Activated naive CD8-positive, alpha-beta T cell treated with anti-CD3 and anti-CD28 coated beads, Interleukin-2, amount 10 ng/mL, durations not matched to agents 7 days and 5 days (primary cell): ENCODE results near the gene ADGRG6. TPM values are rescaled to one million over a fixed set of nuclear protein-coding genes. Genes with fewer than 3 reads are reported as not detected.

Experiments used
- ATAC-seq: fragments of 150-1000 bp; cut with Tn5 transposase; one replicate; pipeline ENCODE4 v1.10.0; 2021; ENCODE audit warnings: low read depth, moderate library complexity
- POLR2A ChIA-PET: fragments of 350-600 bp; sonication (Branson Sonifier 250); formaldehyde crosslinking; loops from one replicate; lab custom pipeline; 2021; ENCODE audit warnings: antibody characterized with exemption; lab: Charles Lee
- DNase-seq: peaks from one replicate; pipeline ENCODE4 v3.0.0; 2021
- H3K27ac Mint-ChIP-seq: one replicate; pipeline ENCODE4 v1.8.0; 2022; ENCODE audit warnings: mild to moderate bottlenecking, mixed read lengths
- H3K27me3 Mint-ChIP-seq: one replicate; pipeline ENCODE4 v1.8.0; 2022; ENCODE audit warnings: mild to moderate bottlenecking, moderate library complexity, mixed read lengths
- H3K36me3 Mint-ChIP-seq: one replicate; pipeline ENCODE4 v1.8.0; 2021; ENCODE audit warnings: mild to moderate bottlenecking, mixed read lengths
- H3K4me1 Mint-ChIP-seq: one replicate; pipeline ENCODE4 v1.8.0; 2021; ENCODE audit warnings: mixed read lengths
- H3K4me3 Mint-ChIP-seq: one replicate; pipeline ENCODE4 v1.8.0; 2022; ENCODE audit warnings: mild to moderate bottlenecking, moderate library complexity, mixed read lengths
- H3K9me3 Mint-ChIP-seq: one replicate; pipeline ENCODE4 v1.8.0; 2021; ENCODE audit warnings: mixed read lengths
- total RNA-seq, 2 experiments: library from RNA; stranded (reverse); gene quantifications; one replicate each; pipeline ENCODE4 v1.2.3, GENCODE V29; 2021

Gene ADGRG6
- total RNA-seq: 1 to 10 TPM in 1 of 2 experiments, under 1 TPM in 1; 0.91 to 1.2 TPM

DNA sequence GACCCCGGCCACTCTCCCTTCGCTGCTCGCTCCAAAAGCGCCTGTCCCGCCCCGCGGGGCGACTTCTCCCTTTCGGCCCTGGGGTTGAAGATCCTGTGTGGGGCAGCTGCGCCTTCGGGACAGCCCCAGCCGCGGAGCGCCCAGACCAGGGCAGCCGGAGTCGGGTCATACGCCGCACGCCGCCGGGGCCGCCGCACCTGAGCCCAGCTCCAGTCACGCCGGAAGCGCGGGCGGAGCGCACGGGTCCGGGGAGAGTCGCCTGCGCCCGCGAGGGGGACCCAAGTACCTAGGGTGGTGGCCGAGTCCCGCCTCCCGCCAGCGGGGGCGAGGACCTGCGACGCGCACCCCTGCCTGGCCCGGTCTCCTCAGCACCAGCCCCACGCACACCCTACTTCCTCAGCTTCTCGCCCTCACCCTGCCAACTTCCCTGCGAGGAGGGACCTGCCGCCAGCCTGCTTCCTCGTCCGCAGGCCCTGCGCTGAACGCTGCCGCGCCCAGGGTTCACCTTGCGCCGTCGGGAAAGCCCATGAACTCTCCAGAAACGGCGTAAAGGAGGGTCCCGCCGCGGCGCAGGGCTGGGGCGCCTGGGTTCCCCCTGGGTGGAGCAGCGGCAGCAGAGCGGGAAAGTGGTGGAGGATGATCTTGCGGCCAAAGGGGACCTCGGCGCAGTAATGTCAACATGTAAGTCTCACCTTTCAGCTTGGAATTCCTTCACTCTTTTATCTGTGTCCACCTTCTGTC, at the start of gene ADGRG6:
Gene ADGRG6, plus strand, starts transcription at position 357 of the 741 bp plus-strand sequence. Its CDS starts 323 bp downstream, at position 680.
- peak; percentile 86 for ATAC-seq
- peak within 1 kb of the TSS; percentile 14 for H3K27ac Mint-ChIP-seq

DNA sequence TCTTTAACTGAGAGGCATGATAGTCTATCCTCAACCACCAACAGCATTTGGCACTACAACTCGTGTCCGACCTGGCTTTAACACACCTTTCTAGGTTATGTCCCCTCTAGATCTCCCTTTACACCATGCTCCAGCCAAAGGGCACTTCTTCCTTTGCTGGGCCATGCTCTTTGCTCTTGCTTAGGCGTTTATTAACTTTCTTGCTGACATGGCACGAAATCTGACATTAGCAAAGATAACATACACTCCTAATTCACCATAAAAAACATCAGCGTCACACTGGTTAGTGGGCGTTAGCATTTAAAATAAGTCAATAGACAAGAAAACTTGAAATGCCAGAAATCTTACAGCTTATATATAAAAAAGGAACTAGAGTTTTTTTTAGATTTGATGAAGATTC, 47.3 kb upstream of the ADGRG6 start:
- Mint-ChIP-seq H3K36me3 (no peaks in the 10 kb centered on the region), H3K4me3 (no peak overlapping the region), H3K4me1 (peaks cover 2% of the 10 kb centered on the region), H3K9me3 (no peaks in the 10 kb centered on the region), H3K27ac (no peak overlapping the region), H3K27me3 (no peaks in the 10 kb centered on the region)
- DNase-seq: no peak
- POLR2A ChIA-PET: no interaction called here
- ATAC-seq: no peak

More for the DNA sequence above, at the start of gene ADGRG6:
- POLR2A ChIA-PET: interaction anchor here (0.8 kb wide), 1 partner anchor 69 kb away, joined by 3 read pairs; no protein-coding TSS in a partner anchor
- peak; percentile 74 for DNase-seq
- H3K4me3 Mint-ChIP-seq: peak within 1 kb of the TSS; percentile 86
- H3K27me3 Mint-ChIP-seq: peaks cover 21% of the 10 kb centered on the region
- no peaks in the 10 kb centered on the region for H3K9me3 Mint-ChIP-seq
- peaks cover 5% of the 10 kb centered on the region for H3K4me1 Mint-ChIP-seq
- H3K36me3 Mint-ChIP-seq: no peaks in the 10 kb centered on the region

DNA sequence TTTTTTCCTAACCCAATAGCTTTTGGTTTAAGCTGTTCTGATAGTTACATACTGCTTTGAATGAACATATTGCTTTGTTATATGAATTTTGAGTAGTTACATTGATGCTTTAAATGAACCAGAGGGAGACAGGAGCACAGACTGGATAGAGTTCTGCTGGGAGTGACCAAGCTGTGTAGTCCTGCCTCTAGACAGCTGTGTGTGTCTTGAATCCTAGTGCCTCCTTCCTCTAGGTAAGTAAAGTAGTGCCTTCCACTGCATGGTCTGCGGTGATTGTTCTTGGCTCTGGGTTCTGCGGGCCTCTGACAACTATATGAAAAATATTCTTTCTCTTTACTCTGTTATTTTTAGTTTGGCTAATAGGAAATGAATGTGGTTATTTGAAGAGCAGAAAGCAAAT, 46.0 kb upstream of the ADGRG6 start:
- DNase-seq (no peak), ATAC-seq (no peak)
- Mint-ChIP-seq H3K27me3 (no peaks in the 10 kb centered on the region), H3K4me1 (peaks cover 2% of the 10 kb centered on the region), H3K36me3 (peaks cover 1% of the 10 kb centered on the region), H3K9me3 (no peaks in the 10 kb centered on the region), H3K27ac (no peak overlapping the region), H3K4me3 (no peak overlapping the region)
- POLR2A ChIA-PET: no interaction called here

DNA sequence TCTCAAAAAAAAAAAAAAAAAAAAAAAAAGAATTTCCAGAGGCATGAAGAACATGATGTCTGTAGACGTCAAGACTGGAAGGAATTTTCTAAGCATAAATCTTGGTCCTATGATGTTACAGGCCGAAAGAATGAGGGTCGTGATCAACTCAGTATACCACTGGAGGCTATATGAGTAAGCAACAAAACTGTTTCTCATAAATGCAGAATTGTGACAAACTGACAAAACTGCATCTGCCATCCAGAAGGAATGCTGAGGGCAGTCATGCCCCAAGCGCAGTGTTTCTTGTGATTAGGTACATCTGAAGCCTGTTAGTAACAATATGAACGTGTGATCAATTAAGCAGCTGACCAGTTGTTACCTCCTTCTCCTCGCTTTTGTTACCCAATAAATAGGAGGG, 43.5 kb upstream of the ADGRG6 start:
- peaks cover 1% of the 10 kb centered on the region for H3K36me3 Mint-ChIP-seq
- ATAC-seq: no peak
- POLR2A ChIA-PET: no interaction called here
- DNase-seq: no peak
- H3K9me3 Mint-ChIP-seq: no peaks in the 10 kb centered on the region
- no peak overlapping the region for H3K27ac Mint-ChIP-seq
- peaks cover 2% of the 10 kb centered on the region for H3K4me1 Mint-ChIP-seq
- no peaks in the 10 kb centered on the region for H3K27me3 Mint-ChIP-seq
- H3K4me3 Mint-ChIP-seq: no peak overlapping the region

- Mint-ChIP-seq H3K27ac (no peak overlapping the region), H3K4me3 (no peak overlapping the region), H3K4me1 (peaks cover 2% of the 10 kb centered on the region), H3K9me3 (no peaks in the 10 kb centered on the region), H3K36me3 (peaks cover 1% of the 10 kb centered on the region), H3K27me3 (no peaks in the 10 kb centered on the region)
- ATAC-seq (no peak), DNase-seq (no peak)
- POLR2A ChIA-PET: no interaction called here
These were observed 43.0 kb upstream of the ADGRG6 start for GRCh38 chr6:142258757-142259156.

DNA sequence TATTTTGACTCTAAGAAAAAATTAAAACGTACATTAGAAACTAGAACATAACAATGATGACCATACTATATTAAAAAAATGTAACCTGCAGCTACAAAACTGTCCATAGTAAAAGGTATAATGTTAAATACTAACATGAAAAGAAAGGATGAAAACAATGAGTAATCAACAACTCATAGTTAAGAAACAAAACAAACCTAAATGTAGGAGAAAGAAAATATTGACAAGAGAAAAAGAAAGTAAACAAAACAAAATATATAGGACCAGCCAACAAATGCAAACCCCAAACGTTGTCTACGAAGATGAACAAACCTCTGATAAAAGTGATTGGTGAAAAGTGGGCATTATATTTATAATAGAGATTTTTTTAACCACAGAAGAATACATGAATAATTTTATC, 41.1 kb upstream of the ADGRG6 start:
- peaks cover 1% of the 10 kb centered on the region for H3K36me3 Mint-ChIP-seq
- H3K9me3 Mint-ChIP-seq: no peaks in the 10 kb centered on the region
- peaks cover 3% of the 10 kb centered on the region for H3K27me3 Mint-ChIP-seq
- H3K27ac Mint-ChIP-seq: no peak overlapping the region
- ATAC-seq (no peak), DNase-seq (no peak)
- H3K4me1 Mint-ChIP-seq: peaks cover 1% of the 10 kb centered on the region
- no peak overlapping the region for H3K4me3 Mint-ChIP-seq
- POLR2A ChIA-PET: no interaction called here

GRCh38 chr6:142262231-142262630, 39.6 kb upstream of the ADGRG6 start:
- Mint-ChIP-seq H3K36me3 (peaks cover 1% of the 10 kb centered on the region), H3K27me3 (peaks cover 3% of the 10 kb centered on the region), H3K4me3 (no peak overlapping the region), H3K27ac (no peak overlapping the region), H3K9me3 (no peaks in the 10 kb centered on the region), H3K4me1 (no peaks in the 10 kb centered on the region)
- no peak for ATAC-seq
- POLR2A ChIA-PET: no interaction called here
- DNase-seq: no peak

GRCh38 chr6:142265476-142265875, 36.3 kb upstream of the ADGRG6 start:
- peaks cover 5% of the 10 kb centered on the region for H3K27me3 Mint-ChIP-seq
- DNase-seq: no peak
- no peaks in the 10 kb centered on the region for H3K4me1 Mint-ChIP-seq
- POLR2A ChIA-PET: no interaction called here
- no peak for ATAC-seq
- no peak overlapping the region for H3K27ac Mint-ChIP-seq
- peaks cover 1% of the 10 kb centered on the region for H3K36me3 Mint-ChIP-seq
- no peak overlapping the region for H3K4me3 Mint-ChIP-seq
- H3K9me3 Mint-ChIP-seq: no peaks in the 10 kb centered on the region

GRCh38 chr6:142266060-142266459, 35.7 kb upstream of the ADGRG6 start:
- Mint-ChIP-seq H3K4me1 (no peaks in the 10 kb centered on the region), H3K36me3 (no peaks in the 10 kb centered on the region), H3K27me3 (peaks cover 6% of the 10 kb centered on the region), H3K9me3 (no peaks in the 10 kb centered on the region), H3K27ac (no peak overlapping the region), H3K4me3 (no peak overlapping the region)
- no peak for ATAC-seq
- POLR2A ChIA-PET: no interaction called here
- no peak for DNase-seq

- DNase-seq (no peak), ATAC-seq (no peak)
- no peak overlapping the region for H3K4me3 Mint-ChIP-seq
- POLR2A ChIA-PET: no interaction called here
- H3K27me3 Mint-ChIP-seq: peaks cover 13% of the 10 kb centered on the region
- no peaks in the 10 kb centered on the region for H3K9me3 Mint-ChIP-seq
- no peaks in the 10 kb centered on the region for H3K4me1 Mint-ChIP-seq
- H3K27ac Mint-ChIP-seq: no peak overlapping the region
- no peaks in the 10 kb centered on the region for H3K36me3 Mint-ChIP-seq
These were observed 30.3 kb upstream of the ADGRG6 start for GRCh38 chr6:142271476-142271875.

DNA sequence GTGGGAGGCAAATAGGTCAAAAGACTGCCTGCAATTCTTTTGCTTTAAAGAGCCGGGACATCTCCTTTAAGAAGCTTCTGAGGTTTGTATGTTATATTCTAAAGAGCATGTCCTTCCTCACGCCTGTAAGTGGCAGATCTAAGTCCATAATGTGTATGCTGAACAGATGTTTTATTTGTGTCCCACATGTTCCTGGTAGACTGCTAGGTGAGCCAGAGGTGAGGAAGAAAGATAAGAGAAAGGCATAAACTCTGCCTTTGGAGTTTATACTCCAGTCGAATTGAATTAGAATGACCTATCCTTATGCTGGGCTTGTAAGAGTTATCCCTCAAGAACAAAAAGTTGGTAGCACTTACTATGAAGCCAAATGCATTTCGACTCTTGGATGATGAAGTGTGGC, 27.2 kb upstream of the ADGRG6 start:
- POLR2A ChIA-PET: no interaction called here
- Mint-ChIP-seq H3K27me3 (peaks cover 13% of the 10 kb centered on the region), H3K9me3 (peaks cover 2% of the 10 kb centered on the region), H3K4me3 (no peak overlapping the region), H3K4me1 (no peaks in the 10 kb centered on the region), H3K27ac (no peak overlapping the region), H3K36me3 (no peaks in the 10 kb centered on the region)
- DNase-seq: no peak
- no peak for ATAC-seq

DNA sequence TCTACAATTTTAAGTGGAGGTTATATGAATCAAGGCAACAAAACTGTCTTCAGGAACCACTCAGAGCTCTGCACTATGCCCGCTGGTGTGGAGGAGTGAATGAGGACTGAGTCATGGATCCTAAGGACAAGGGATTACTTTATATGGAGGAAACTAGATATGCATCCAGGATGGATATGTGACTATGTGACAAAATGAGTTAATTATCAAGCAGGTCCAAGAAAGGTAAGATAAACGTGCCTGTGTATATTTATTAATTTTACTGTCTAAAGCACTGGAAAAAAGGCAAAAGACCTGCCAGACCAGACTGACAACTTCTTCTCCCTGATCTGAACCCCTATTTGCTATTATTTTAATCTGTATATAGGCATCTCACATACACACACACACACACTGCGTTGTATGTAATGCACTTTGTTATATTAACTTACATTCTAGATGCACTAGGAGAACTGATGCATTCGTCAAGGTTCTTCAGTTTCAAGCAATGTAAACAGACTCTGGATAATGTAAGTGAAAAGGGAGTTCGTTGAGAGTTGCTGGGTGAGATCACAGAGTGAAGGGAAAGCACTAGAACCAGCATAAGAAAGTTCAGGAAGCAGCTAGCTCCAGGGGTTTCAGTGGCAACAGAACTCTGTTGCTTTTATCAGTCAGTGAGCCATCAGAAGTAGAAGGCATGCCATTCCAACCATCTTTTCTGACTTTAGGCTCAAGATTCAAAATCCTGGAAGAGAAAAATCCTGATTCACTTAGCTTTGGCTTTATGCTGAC, 26.4 kb upstream of the ADGRG6 start:
- Mint-ChIP-seq H3K9me3 (peaks cover 2% of the 10 kb centered on the region), H3K4me3 (no peak overlapping the region), H3K36me3 (no peaks in the 10 kb centered on the region), H3K27me3 (peaks cover 11% of the 10 kb centered on the region), H3K4me1 (no peaks in the 10 kb centered on the region), H3K27ac (no peak overlapping the region)
- POLR2A ChIA-PET: no interaction called here
- DNase-seq: no peak
- no peak for ATAC-seq

DNA sequence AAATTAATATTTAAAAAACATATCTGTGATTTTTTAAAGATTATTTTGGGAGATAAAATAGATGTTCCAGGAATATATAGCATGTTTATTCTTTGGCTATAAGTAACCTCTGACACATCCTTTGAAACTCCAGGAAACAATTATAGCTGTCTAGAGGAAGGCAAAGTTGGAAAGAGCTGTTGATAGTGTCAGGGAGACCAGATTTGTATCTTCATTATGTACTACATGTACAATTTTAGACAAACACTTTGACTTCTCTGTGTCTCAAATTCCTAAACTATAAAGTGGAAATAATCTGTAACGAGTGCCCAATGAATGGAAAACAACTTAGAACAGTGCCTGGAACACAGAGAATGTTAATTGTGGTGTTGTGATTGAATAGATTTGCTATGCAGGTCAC, 25.6 kb upstream of the ADGRG6 start:
- no peak for DNase-seq
- Mint-ChIP-seq H3K4me1 (no peaks in the 10 kb centered on the region), H3K9me3 (peaks cover 2% of the 10 kb centered on the region), H3K4me3 (no peak overlapping the region), H3K27ac (no peak overlapping the region), H3K27me3 (peaks cover 8% of the 10 kb centered on the region), H3K36me3 (no peaks in the 10 kb centered on the region)
- POLR2A ChIA-PET: no interaction called here
- ATAC-seq: no peak
